K562 (cell line): ENCODE measurements around the gene HLA-DQB1. TPM values are rescaled to one million over a fixed set of nuclear protein-coding genes. Genes with fewer than 3 reads are reported as not detected.

Experiments
- ATAC-seq: fragments of 200-7000 bp; cut with Tn5 transposase; 3 replicates; pipeline ENCODE4 v1.9.1; 2020; ENCODE audit warnings: moderate library complexity
- BruUV-seq: library from RNA; stranded (reverse); fragments of 400-500 nt; replicated peaks from 2 replicates; lab custom pipeline; 2021; lab: Mats Ljungman, UMichigan
- CTCF ChIA-PET: fragments of 300-600 bp; formaldehyde crosslinking; extraction: SDS; loops from one replicate; lab custom pipeline; 2021; ENCODE audit warnings: low intra/inter-chr PET ratio; lab: Yijun Ruan, JAX
- POLR2A ChIA-PET: fragments of 300-600, 350-650 bp; sonication (Branson Sonifier 250); formaldehyde crosslinking; extraction: SDS; loops from one replicate; lab custom pipeline; 2021; ENCODE audit warnings: antibody characterized with exemption, inconsistent platforms; lab: Yijun Ruan, JAX
- DNase-seq, 4 experiments: peaks; one replicate each; pipeline versions ENCODE4 v3.0.0 to v3.0.0-alpha.2; 2011 to 2018; ENCODE audit warnings: low spot score in 3 of 4, mixed read lengths in 3 of 4; ENCODE audit errors: extremely low read depth in 1 of 4
- FAIRE-seq: peaks from 2 replicates; lab custom pipeline; 2011; peaks lifted over from hg19 to GRCh38; lab: Jason Lieb, UNC
- H2AFZ ChIP-seq: 2 replicates; pipeline ENCODE4 v1.6.0; 2011; ENCODE audit warnings: low read depth, low read length, control low read depth, inconsistent platforms
- H3K27ac ChIP-seq: fragments of 200-600 bp; 3 replicates; pipeline ENCODE4 v1.8.0; 2011; ENCODE audit warnings: low read depth, mild to moderate bottlenecking, control low read depth, inconsistent platforms, low read length, moderate library complexity, mixed read lengths; ENCODE audit errors: extremely low read depth
- H3K27me3 ChIP-seq, 2 experiments: fragments of 300-600 bp in 1 of 2; 2 replicates in 1 of 2; 3 replicates in 1 of 2; pipeline versions ENCODE4 v1.6.0 to v1.8.0; 2011; ENCODE audit warnings: inconsistent platforms in 2 of 2, low read length in 2 of 2, mild to moderate bottlenecking in 1 of 2, mixed read lengths in 1 of 2, moderate library complexity in 1 of 2; ENCODE audit not compliant: control insufficient read depth in 2 of 2, insufficient read depth in 2 of 2
- H3K36me3 ChIP-seq: fragments of 300-600 bp; 3 replicates; pipeline ENCODE4 v1.8.0; 2011; ENCODE audit warnings: mild to moderate bottlenecking, low read length, inconsistent platforms; ENCODE audit not compliant: control insufficient read depth, insufficient read depth
- H3K4me1 ChIP-seq, 2 experiments: fragments of 200-600 bp in 1 of 2; replicated peaks in 1 of 2; 2 replicates in 1 of 2; 3 replicates in 1 of 2; pipeline versions ENCODE4 v1.5.1 to v1.8.0; 2011; ENCODE audit warnings: inconsistent platforms in 2 of 2, low read length in 2 of 2, mild to moderate bottlenecking in 1 of 2, mixed read lengths in 1 of 2, moderate library complexity in 1 of 2; ENCODE audit not compliant: control insufficient read depth in 2 of 2, insufficient read depth in 2 of 2
- H3K4me2 ChIP-seq: 2 replicates; pipeline ENCODE4 v1.6.1; 2011; ENCODE audit warnings: low read length, control low read depth, inconsistent platforms, mixed read lengths; ENCODE audit not compliant: insufficient read depth
- H3K4me3 ChIP-seq: fragments of 200-600 bp; sonication (generic), shearing (Covaris generic); 2 replicates; pipeline ENCODE4 v1.5.1; 2016; ENCODE audit warnings: control low read depth, inconsistent platforms
- H3K79me2 ChIP-seq: fragments of 200-600 bp; 3 replicates; pipeline ENCODE4 v1.8.0; 2011; ENCODE audit warnings: low read length, inconsistent platforms; ENCODE audit not compliant: control insufficient read depth, insufficient read depth
- H3K9ac ChIP-seq, 2 experiments: 2 replicates each; pipeline versions ENCODE4 v1.6.0 to v1.6.1; 2011; ENCODE audit warnings: low read depth in 2 of 2, low read length in 2 of 2, control low read depth in 1 of 2, inconsistent platforms in 1 of 2, mild to moderate bottlenecking in 1 of 2, mixed read lengths in 1 of 2; ENCODE audit not compliant: insufficient read depth in 1 of 2
- H3K9me1 ChIP-seq: one replicate; pipeline ENCODE4 v1.6.0; 2011; ENCODE audit warnings: inconsistent platforms, mild to moderate bottlenecking, low read length, moderate library complexity; ENCODE audit not compliant: control insufficient read depth, insufficient read depth
- H3K9me3 ChIP-seq: replicated peaks from 2 replicates; pipeline ENCODE4 v1.5.1; 2011; ENCODE audit warnings: low read depth, low read length, inconsistent platforms; ENCODE audit not compliant: control insufficient read depth, insufficient read depth
- H4K20me1 ChIP-seq: replicated peaks from 2 replicates; pipeline ENCODE4 v1.6.1; 2011; ENCODE audit warnings: low read length, inconsistent platforms, mixed read lengths; ENCODE audit not compliant: control insufficient read depth, insufficient read depth
- ATF3 ChIP-seq, 2 experiments: fragments of 450-650 bp in 1 of 2; sonication (generic) in 1 of 2; formaldehyde crosslinking in 1 of 2; IDR thresholded peaks in 1 of 2; conservative IDR thresholded peaks in 1 of 2; 2 replicates each; pipeline versions ENCODE4 v1.6.1 to v1.8.1; 2016 to 2023; ENCODE audit warnings: mild to moderate bottlenecking in 2 of 2, moderate library complexity in 2 of 2, inconsistent platforms in 1 of 2, missing genetic modification reagents in 1 of 2
- ETS2 ChIP-seq: IDR thresholded peaks from 2 replicates; pipeline ENCODE4 v1.6.1; 2016; ENCODE audit warnings: borderline replicate concordance, missing genetic modification characterization, mild to moderate bottlenecking, moderate library complexity, missing compliant biosample characterization; ENCODE audit not compliant: poor library complexity, severe bottlenecking
- KDM1A ChIP-seq, 2 experiments: fragments of 450-650 bp; IDR thresholded peaks; 2 replicates each; pipeline ENCODE4 v1.6.1; 2016; ENCODE audit warnings: mild to moderate bottlenecking in 2 of 2
- REST ChIP-seq, 2 experiments: fragments of 450-650 bp; formaldehyde crosslinking in 1 of 2; IDR thresholded peaks; 2 replicates each; pipeline versions ENCODE4 v1.4.0 to v1.6.1; 2014 to 2020; ENCODE audit warnings: mild to moderate bottlenecking in 2 of 2, borderline replicate concordance in 1 of 2, low read depth in 1 of 2
- SMC3 ChIP-seq: conservative IDR thresholded peaks from 2 replicates; pipeline ENCODE4 v1.6.1; 2011; ENCODE audit warnings: low read depth, low read length, improper control_type of control experiment; ENCODE audit not compliant: insufficient read depth
- USF1 ChIP-seq: sonication (generic); formaldehyde crosslinking; IDR thresholded peaks from 2 replicates; pipeline ENCODE4 v1.9.0; 2022; ENCODE audit warnings: mild to moderate bottlenecking, missing genetic modification reagents
- WGBS: fragments of 100-300 bp; shearing (Covaris generic); methylation state at CpG from one replicate; pipeline ENCODE4 v1.1.6; 2016; ENCODE audit warnings: low coverage, mixed read lengths; ENCODE audit not compliant: insufficient coverage; ENCODE audit errors: missing lambda C conversion rate; 5-methylcytosine and 5-hydroxymethylcytosine counted together
- in situ Hi-C: fragments of 300-500 bp; cut with MboI; formaldehyde crosslinking; loops from 4 replicates; pipeline ENCODE4 v1.15.0; 2018; ENCODE audit warnings: inconsistent platforms, mixed read lengths
- intact Hi-C: fragments of 100-400 bp; cut with micrococcal nuclease; formaldehyde crosslinking; loops from 2 replicates; pipeline ENCODE4 v1.14.2; 2022
- polyA plus RNA-seq, 8 experiments: library from polyadenylated mRNA; depleted of rRNA in 4 of 8; stranded (reverse) in 5 of 8; unstranded in 3 of 8; fragments of >200 nt; fragmentation: Nextera tagmentation in 2 of 8; fragmentation: Illumina TruSeq in 1 of 8; extraction: Ambion mirVana in 2 of 8; extraction: Trizol in 1 of 8; gene quantifications; 2 replicates each; pipeline versions ENCODE4 v1.2.1 to v1.2.3, GENCODE V29; 2011 to 2014; ENCODE audit warnings: inconsistent platforms in 1 of 8, missing spikeins in 1 of 8
- total RNA-seq, 7 experiments: library from RNA; depleted of rRNA in 6 of 7; stranded (reverse); fragments of >200 nt in 6 of 7; fragmentation: Illumina TruSeq in 2 of 7; extraction: Trizol in 2 of 7; gene quantifications; 2 replicates each; pipeline versions ENCODE4 v1.2.1 to v1.2.3, GENCODE V29; 2011 to 2021; ENCODE audit warnings: low replicate concordance in 1 of 7
- TF ChIP-seq, protein P1 (sequence below): fragments of 450-650 bp; formaldehyde crosslinking; IDR thresholded peaks from 2 replicates; pipeline ENCODE4 v1.4.0; 2020; ENCODE audit warnings: mild to moderate bottlenecking, moderate library complexity

HLA-DQB1 gene
- total and polyA plus RNA-seq, 9 of the 15 experiments (the other 6 are each of a cell fraction or from before 2014, with no cell fraction given): 0.29 TPM; not detected in 8

- no TSS peak for BruUV-seq
- DNase-seq: peak; percentile 19 to 72 (median 40)
- Histone ChIP-seq H3K4me2 (no peak overlapping the region), H3K4me1 (no peaks in the 10 kb centered on the region), H3K36me3 (no peaks in the 10 kb centered on the region), H4K20me1 (no peaks in the 10 kb centered on the region), H3K9me1 (no peaks in the 10 kb centered on the region), H3K27me3 (peaks cover 0 to 9% of the 10 kb centered on the region in 2 experiments; a peak in 2 of 5 replicates), H3K27ac (no peak overlapping the region), H3K9ac (no peak overlapping the region), H3K79me2 (no peaks in the 10 kb centered on the region), H3K9me3 (no peaks in the 10 kb centered on the region), H2AFZ (no peak overlapping the region), H3K4me3 (no peak overlapping the region)
- ChIA-PET CTCF (interaction anchor here (0.6 to 4.1 kb wide), 4 partner anchors 129 to 287 kb away, joined by 3 to 58 read pairs (median 8); no protein-coding TSS in a partner anchor), POLR2A (interaction anchor here (0.6 to 1.0 kb wide), 6 partner anchors 11 to 447 kb away, joined by 3 read pairs; no protein-coding TSS in a partner anchor)
- peak; percentile 93 for FAIRE-seq
- WGBS: 0% methylated on average over 6 of the region's 6 CpGs
- in situ Hi-C loops: no loop called here
- peak; percentile 82 for ATAC-seq
- intact Hi-C loops: loop anchor here (1.0 to 5.0 kb wide), 6 partner anchors 87 to 582 kb away; no protein-coding TSS in a partner anchor
- peak; percentile 50 for TF ChIP-seq SMC3
- TF ChIP-seq REST (IDR thresholded peaks at IDR 0.05; ENCODE audit: borderline replicate concordance): peak; percentile 70; the same call in 1 of the 2 replicates
- TF ChIP-seq REST (CRISPR knock-in tag; IDR thresholded peaks at IDR 0.05; ENCODE audit: low read depth): no peak
- peak; percentile 18; the same call in 1 of the 2 replicates for TF ChIP-seq ATF3 (IDR thresholded peaks at IDR 0.05)
- TF ChIP-seq ATF3 (CRISPR knock-in tag; conservative IDR thresholded peaks at IDR 0.05): no peak
- no peak for TF ChIP-seq KDM1A (IDR thresholded peaks at IDR 0.05)
- TF ChIP-seq, protein P1, sequence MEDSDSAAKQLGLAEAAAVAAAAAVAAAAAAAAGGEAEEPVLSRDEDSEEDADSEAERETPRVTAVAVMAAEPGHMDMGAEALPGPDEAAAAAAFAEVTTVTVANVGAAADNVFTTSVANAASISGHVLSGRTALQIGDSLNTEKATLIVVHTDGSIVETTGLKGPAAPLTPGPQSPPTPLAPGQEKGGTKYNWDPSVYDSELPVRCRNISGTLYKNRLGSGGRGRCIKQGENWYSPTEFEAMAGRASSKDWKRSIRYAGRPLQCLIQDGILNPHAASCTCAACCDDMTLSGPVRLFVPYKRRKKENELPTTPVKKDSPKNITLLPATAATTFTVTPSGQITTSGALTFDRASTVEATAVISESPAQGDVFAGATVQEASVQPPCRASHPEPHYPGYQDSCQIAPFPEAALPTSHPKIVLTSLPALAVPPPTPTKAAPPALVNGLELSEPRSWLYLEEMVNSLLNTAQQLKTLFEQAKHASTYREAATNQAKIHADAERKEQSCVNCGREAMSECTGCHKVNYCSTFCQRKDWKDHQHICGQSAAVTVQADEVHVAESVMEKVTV (CRISPR knock-in tag): peak; percentile 81
- no peak for TF ChIP-seq ETS2 (tag)
- no peak for TF ChIP-seq USF1
These were observed 34.1 kb upstream of the HLA-DQB1 start for GRCh38 chr6:32700391-32701040.
